Adrenal gland (tissue), 5 donors: ENCODE data around the gene MAP2K4.

ENCODE experiments used
- POLR2A ChIP-seq, 2 donors: fragments of 450-650 bp; IDR thresholded peaks; one replicate each; pipeline ENCODE4 v1.6.1; 2017; ENCODE audit warnings: antibody characterized with exemption in 2 of 2, mild to moderate bottlenecking in 2 of 2, moderate library complexity in 1 of 2
- TF ChIP-seq, protein P1 (sequence below), 6 experiments: fragments of 450-650 bp in 4 of 6; fragments of 200-600 bp in 2 of 6; sonication (generic) in 1 of 6; IDR thresholded peaks; 1 replicate in 5 of 6; 2 replicates in 1 of 6; pipeline versions ENCODE4 v1.5.1 to v1.8.0; 2016 to 2021; ENCODE audit warnings: antibody characterized with exemption in 6 of 6, mild to moderate bottlenecking in 2 of 6, moderate library complexity in 1 of 6
- donor health status: DM: no; HTN: no; CAD: no.

- TF ChIP-seq, protein P1, sequence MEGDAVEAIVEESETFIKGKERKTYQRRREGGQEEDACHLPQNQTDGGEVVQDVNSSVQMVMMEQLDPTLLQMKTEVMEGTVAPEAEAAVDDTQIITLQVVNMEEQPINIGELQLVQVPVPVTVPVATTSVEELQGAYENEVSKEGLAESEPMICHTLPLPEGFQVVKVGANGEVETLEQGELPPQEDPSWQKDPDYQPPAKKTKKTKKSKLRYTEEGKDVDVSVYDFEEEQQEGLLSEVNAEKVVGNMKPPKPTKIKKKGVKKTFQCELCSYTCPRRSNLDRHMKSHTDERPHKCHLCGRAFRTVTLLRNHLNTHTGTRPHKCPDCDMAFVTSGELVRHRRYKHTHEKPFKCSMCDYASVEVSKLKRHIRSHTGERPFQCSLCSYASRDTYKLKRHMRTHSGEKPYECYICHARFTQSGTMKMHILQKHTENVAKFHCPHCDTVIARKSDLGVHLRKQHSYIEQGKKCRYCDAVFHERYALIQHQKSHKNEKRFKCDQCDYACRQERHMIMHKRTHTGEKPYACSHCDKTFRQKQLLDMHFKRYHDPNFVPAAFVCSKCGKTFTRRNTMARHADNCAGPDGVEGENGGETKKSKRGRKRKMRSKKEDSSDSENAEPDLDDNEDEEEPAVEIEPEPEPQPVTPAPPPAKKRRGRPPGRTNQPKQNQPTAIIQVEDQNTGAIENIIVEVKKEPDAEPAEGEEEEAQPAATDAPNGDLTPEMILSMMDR (IDR thresholded peaks at IDR 0.05): no peak
- TF ChIP-seq POLR2A (IDR thresholded peaks at IDR 0.05): no peak
These were observed 87.2 kb downstream of the MAP2K4 start for GRCh38 chr17:12107905-12108304.
